HG03060 (cell line): ENCODE measurements around the gene MAPK1.
"Not testable (repeated sequence)": the region's sequence is repeated elsewhere in the genome, so short reads cannot be mapped to it uniquely, and the experiment has no call there.

Experiments used
- ATAC-seq: cut with Tn5 transposase; IDR thresholded peaks from one replicate; pipeline ENCODE4 v1.9.1; 2021; ENCODE audit warnings: low read depth, moderate number of reproducible peaks; ENCODE audit not compliant: unreplicated experiment

MAPK1 gene

DNA sequence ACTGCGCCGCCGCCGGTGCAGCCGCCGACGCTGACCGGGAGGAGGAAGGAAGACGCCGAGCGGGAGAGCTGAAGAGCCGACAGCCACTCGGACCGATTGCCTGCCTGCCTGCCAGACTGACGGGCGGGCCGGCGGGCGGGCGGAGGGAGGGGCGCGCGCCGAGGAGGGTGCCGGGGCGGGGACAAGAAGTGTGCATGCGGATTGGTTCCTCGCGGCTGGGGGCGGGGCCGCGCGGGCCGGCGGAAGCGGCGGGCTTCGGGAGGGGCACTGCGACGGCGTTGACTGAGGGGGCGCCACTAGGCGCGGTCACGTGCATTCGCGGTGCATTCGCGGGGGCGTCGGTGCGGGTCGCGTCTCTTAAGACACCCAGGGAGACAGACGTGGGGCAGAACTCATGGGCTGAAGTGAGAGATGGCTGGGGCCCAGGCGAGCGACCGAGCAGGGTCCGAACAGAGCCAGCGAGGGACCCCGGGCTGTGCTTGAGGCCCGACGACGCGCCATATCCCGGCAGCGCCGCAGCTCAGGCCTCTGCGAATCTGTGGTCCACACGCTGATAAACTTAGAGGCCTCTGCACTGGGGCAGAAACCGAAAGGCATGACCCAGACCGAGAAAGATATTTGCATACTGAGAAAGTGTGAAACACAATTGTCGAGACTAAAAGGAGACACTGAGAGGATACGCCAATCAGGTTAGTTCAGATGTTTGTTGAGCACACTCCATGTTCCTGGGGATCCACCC is at the start of gene MAPK1:
MAPK1 (minus strand) TSS at position 118 of the 739 bp plus-strand sequence. CDS start 205 bp downstream, outside the sequence.
- peak; percentile 84 for ATAC-seq

DNA sequence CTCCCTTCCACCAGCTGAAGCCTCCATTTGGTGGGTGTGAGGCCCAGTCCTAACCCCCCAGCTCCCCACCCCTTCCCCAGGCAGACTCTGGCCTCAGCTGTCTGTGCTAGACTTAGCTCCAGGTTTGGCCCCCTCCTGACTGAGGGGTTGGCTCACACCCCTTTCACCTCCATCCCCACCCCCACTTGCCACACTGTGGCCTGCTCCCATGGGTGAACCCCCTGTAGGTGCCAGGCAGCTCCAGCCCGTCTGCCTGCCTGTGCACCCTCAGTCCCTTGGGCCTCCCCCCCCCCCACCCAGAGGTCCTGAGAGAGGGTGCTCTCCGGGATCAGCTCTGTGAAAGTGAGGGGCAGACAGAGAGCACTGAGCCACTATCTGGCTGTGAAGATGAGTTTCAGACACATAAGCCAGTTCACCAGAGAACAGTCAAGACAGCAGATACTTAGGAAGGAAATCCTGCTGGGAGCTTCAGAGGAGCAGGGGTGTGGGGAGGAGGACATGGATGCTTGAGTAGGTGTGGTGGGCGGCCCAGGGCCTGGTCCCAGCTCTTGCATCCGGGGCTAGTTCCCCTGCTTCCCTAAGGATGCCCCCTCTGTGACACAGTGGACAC is 49.0 kb upstream of the MAPK1 start:
- no peak for ATAC-seq

DNA sequence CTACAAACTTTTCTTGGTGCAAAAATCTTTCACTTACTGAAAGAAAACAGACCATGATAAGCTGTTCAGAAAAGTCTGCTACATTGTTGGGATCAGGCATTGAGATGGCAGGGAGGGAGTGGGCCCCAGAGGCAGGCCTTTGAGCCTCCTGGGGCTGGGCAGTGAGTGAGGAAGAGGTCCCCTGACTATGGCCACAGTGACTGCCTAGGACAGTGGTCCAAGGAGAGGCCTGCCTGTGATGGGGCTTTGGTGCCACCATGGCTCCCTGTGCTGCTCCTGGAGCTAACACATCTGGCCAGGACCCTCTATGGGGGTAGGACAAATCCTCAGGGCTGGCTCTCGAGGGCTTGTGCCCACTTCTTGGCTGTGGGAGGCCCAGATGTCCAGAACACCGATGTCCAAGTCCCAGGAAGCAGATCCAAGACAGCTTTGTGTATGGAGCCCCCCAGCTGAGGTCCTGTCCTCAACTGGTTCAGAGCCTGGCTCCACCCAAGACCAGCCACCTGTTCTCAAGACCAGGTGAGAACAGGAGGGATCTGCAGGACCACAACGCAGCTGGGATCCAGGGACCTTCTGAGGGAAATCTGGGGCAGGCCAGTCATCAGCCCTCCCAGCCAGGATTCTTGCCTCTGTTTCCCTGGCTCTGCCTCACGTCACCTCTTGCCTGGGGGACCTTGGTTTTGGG is 48.3 kb upstream of the MAPK1 start:
- ATAC-seq, result no peak

DNA sequence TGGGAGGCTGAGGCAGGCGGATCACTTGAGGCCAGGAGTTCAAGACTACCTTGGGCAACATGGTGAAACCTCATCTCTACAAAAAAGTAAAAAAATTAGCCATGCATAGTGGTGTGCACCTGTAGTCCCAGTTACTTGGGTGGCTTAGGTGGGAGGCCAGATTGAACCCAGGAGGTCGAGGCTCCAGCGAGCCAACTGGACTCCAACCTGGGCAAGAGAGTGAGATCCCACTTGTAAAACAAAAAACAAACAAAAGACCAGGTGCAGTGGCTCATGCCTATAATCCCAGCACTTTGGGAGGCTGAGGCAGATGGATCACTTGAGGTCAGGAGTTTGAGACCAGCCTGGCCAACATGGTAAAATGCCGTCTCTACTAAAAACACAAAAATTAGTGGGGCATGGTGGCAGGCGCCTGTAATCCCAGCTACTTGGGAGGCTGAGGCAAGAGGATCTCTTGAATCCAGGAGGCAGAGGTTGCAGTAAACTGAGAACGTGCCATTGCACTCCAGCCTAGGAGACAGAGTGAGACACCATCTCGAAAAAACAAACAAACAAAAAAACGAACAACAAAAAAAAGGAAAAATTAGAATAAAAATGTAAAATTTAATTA is 46.7 kb upstream of the MAPK1 start:
- ATAC-seq, result not testable (repeated sequence)

DNA sequence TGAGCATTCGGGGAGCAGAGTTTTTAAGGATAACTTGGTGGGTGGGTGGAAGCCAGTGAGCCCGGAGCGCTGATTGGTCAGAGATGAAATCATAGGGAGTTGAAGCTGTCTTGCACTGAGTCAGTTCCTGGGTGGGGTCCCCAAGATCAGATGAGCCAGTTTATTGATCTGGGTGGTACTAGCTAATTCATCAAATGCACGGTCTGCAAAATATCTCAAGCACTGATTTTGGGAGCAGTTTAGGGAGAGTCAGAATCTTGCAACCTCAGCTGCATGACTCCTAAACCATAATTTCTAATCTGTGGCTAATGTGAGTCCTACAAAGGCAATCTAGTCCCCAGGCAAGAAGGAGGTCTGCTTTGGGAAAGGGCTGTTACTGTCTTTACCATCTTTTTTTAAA is 42.9 kb upstream of the MAPK1 start:
- not testable (repeated sequence) for ATAC-seq

DNA sequence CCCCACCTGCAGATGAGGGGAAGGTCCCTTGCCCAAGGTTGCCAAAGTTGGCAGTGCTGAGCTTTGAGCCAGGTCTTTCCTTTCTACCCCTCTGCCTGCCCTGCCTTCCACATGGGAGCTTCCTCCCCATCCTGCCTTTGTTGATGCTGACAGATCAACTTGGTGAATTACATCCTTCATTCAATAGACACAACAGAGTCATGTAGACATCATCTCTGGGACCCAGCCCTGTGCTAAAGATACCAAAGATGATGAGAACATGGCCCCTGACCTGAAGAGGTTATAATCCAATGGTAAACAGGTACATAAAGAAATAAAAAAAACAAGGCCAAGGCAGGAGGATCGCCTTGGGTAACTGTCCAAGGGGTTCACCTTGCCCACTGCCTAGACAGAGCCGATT is 42.4 kb upstream of the MAPK1 start:
- no peak for ATAC-seq

DNA sequence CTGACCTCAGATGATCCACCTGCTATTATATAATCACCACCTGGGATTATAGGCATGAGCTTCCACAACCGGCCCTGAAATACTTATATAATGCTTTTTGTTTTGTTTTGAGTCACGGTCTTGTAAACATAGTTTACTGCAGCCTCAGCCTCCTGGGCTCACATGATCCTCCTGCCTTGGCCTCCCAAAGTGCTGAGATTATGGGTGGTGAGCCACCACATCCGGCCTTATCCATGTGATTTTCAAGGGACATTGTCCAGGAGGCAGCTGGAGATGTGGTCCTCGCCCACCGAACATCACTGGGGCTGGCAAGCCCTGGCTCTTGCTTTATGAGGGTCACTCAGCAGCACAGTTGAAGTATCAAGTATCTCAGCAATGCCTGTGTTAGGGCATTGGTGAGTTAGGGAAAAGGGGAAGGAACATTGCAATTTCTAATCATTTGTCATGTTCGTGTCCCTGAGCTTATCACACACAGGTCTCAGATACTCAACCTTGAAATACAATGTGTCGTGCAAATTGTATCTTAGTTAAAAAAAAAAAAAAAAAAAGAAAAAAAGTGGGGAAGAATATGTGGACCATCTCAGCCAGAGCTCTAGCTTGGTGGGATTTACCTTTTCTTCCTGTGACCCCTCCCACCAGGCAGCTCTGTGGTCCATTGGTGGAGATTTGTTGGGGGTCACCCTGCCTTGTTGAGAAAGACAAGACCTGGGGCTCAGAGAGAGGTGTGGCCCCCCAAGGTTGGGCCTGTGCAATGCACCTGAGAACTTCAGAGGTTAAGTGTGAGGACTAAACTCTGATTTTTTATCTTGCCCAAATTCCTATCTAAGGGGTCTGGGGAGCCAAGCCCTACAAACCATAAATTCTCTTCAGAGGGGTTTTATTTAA is 40.4 kb upstream of the MAPK1 start:
- no peak for ATAC-seq

DNA sequence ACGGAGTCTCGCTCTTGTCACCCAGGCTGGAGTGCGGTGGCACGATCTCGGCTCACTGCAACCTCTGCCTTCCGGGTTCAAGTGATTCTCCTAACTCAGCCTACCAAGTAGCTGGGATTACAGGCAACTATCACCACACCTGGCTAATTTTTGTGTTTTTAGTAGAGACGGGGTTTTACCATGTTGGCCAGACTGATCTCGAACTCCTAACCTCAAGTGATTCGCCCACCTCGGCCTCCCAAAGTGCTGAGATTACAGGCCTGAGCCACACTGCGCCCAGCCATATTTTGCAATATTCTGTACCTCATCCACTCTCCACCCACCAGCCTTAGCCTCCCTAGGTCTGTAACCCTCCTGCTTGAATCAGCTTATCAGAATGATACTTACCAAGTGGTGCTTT is 37.8 kb upstream of the MAPK1 start:
- ATAC-seq, result not testable (repeated sequence)

DNA sequence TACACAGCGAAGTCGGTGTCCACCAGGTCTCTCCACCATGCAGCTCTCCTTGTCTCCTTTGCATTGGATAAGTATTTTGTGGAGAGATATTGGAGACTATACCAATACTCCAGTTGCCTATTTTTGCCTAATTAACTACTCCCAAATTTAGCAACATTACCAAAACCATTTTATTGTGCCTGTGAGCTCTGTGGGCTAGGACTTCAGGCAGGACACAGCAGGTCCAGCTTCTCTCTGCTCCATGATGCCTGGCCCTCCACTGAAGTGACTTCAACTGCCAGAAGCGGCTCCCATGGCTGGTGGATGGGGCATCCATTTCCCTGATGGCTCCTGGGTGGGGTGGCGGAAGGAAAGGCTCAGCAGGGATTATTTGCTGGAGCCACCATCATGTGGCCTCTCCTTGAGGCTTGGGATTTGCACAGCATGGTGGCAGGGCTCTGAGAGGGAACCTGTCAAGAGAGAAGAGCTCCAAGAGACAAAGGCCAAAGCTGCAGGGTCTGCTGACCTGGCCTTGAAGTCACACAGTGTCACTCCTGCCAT is 36.9 kb upstream of the MAPK1 start:
- ATAC-seq, result no peak

DNA sequence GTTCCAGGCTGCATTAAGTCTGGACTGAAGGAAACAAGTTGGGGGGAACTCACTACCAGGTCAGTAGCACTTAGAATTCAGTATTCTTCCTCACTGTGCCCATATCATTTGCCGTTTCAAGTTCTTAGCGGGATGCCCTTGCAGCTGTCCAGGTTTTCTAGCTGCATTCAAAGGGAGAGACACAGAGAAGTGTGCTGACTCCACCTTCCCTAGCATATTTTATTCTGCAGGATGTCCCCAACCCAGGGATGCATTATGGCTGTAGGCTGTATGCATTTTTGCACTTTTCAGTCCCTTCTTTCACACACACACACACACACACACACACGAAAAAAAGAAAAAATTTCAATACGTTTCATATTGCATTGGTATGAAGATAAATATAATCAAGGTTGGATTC is 35.8 kb upstream of the MAPK1 start:
- ATAC-seq, result no peak

DNA sequence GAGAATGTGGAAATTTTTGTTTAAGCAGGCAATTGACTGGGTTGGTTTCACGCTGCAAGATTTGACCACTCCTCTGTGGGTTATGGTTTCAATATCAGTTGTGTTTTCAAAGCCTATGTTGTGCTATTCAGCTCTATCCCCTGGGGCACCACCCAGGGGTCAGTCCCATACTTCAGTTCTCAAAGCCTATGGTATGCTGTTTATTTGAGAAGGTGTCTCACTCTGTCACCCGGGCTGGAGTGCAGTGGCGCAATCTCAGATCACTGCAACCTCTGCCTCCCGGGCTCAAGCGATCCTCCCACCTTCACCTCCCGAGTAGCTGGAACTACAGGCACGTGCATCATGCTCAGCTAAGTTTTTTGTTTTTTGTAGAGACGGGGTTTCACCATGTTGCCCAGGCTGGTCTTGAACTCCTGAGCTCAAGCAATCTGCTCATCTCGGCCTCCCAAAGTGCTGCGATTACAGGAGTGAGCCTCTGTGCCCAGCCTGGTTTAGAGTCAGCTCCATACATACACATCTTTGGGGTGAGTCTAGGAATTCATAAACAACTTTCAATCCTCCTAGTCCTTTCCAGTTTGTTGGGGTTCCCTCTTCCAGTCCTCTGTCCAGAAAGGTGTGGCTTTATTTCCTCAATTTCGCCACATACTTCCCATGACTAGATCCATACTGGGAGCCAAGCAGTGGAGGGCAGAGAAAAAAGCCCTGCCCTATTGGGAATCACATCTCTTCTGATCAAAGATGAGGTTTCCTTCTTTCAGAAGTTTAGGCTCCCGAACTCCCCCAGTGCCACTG is 35.0 kb upstream of the MAPK1 start:
- no peak for ATAC-seq

DNA sequence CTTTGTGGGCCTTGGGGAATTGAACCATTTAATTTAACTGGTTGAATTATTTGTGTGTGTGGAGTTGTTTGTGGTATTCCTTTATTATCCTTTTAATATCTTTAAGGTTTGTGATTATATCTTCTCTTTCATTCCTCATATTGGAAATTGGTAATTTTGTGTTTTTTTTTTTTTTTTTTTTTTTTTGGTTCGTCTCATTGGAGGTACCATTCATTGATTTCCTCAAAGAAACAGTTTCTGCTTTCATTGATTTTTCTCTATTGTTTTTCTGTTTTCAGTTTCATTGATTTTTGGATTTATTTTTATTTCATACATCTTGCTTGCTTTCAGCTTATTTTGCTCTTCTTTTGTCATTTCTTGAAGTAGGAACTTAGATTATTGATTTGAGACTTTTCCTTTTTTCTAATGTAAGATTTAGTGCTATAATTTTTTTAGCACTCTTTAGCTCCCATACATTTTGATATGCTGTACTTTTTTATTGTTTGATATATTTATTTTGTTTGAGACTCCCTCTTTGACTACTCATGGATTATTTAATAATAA is 31.0 kb upstream of the MAPK1 start:
- no peak for ATAC-seq

DNA sequence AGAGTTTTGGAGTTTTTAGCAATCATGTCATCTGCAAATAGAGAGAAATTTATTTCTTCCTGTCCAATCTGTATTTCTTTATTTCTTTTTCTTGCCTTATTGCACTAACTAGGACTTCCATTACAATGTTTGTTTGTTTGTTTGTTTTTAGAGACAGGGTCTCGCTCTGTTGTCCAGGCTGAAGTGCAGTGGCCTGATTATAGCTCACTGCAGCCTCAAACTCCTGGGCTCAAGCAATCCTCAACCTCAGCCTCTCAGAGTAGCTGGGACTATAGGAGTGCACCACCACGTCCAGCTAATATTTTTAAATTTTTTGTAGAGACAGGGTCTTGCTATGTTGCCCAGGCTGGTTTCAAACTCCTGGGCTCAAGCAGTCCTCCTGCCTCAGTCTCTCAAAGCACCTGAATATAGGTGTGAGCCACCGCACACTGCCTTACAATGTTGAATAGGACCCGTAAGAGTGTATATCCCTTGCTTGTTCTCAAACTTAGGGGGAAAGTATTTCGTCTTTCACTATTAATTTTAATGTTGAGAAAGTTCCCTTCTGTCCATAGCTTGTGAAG is 29.6 kb upstream of the MAPK1 start:
- ATAC-seq, result no peak

DNA sequence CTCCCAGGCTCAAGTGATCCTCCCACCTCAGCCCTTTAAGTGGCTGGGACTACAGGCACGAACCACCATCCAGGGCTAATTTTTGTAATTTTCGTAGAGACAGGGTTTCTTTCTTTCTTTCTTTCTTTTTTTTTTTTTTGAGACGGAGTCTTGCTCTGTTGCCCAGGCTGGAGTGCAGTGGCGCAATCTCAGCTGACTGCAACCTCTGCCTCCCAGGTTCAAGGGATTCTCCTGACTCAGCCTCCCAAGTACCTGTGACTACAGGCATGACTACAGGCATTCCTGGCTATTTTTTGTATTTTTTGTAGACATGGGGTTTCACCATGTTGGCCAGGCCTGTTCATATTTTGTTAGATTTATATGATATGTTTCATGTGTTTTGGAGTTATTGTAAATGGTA is 28.8 kb upstream of the MAPK1 start:
- ATAC-seq, result not testable (repeated sequence)

DNA sequence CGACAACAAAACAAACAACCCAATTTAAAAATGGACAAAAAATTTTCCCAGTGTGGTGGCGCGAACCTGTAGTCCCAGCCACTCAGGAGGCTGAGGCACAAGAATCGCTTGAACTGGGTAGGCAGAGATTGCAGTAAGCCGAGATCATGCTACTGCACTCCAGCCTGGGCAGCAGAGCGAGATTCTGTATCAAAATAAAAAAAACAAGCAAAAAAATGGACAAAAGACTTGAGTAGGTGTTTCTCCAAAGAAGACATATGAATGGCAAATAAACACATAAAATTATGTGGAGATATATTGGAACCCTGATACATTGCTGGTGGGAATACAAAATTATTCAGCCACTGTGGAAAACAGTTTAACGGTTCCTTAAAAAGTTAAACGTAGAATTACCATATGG is 27.4 kb upstream of the MAPK1 start:
- ATAC-seq, result no peak

DNA sequence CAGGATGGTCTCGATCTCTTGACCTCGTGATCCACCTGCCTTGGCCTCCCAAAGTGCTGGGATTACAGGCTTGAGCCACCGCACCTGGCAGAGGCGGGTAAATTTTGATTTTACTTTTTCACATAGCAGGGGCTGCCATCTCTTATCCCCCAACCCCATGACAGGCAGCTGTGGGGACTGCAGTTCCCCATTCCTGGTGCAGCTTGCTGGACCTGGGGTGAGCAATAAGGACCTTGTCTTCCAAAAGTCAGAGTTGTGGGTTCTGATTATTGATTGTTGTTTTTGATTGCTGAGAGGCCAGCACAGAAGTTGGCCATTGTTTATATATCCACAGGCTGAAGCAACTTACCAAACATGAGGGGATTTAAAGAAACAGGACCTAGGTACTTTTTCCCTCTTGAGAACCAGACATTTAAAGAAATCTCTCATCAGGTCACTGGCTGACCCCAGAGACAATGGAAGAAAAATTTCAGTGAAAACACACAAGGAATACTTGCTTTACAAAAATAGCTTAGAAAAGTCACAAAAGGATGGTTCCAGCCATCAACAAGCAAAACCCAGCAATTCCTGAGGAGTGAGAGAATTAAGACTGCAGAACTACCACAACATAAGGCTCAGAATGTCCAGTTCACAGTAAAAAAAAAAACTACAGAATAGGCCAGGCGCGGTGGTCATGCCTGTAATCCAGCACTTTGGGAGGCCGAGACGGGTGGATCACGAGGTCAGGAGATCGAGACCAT is 22.0 kb upstream of the MAPK1 start:
- no peak for ATAC-seq

DNA sequence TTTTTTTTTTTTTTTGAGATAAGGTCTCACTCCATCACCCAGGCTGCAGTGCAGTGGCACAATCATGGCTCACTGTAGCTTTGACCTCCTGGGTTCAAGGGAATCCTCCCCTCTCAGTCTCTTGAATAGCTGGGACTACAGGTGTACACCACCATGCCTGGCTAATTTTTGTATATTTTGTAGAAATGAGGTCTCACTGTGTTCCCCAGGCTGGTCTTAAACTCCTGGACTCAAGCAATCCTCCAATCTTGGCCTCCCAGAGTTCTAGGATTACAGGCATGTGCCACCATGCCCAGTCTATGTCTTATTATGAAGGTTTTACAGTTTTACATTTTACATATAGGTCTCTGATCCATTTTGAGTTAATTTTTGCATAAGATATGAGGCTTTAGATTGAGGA is 20.4 kb upstream of the MAPK1 start:
- no peak for ATAC-seq

DNA sequence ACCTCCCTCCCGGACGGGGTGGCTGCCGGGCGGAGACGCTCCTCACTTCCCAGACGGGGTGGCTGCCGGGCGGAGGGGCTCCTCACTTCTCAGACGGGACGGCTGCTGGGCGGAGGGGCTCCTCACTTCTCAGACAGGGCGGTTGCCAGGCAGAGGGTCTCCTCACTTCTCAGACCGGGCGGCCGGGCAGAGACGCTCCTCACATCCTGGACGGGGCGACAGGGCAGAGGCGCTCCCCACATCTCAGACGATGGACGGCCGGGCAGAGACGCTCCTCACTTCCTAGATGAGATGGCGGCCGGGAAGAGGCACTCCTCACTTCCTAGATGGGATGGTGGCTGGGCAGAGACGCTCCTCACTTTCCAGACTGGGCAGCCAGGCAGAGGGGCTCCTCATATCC is 16.5 kb upstream of the MAPK1 start:
- not testable (repeated sequence) for ATAC-seq
